ENCODE data around the gene GOLGA8N.
"Not testable (repeated sequence)": the region's sequence is repeated elsewhere in the genome, so short reads cannot be mapped to it uniquely, and the experiment has no call there.

DNA sequence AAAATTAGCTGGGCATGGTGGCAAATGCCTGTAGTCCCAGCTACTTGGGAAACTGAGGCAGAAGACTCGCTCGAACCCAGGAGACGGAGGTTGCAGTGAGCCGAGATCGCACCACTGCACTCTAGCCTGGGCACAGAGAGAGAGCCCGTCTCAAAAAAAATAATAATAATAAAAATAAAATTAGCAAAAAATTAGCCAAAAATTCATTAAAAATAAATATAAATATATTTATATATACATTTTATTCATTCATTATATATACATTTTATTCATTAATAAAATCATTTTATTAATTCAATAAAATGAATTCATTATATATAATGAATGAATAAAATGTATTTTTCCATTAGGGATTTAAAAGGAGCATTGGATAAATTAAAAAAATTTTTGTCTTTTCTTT, 31.1 kb upstream of the GOLGA8N start:
- TF ChIP-seq, protein P1, sequence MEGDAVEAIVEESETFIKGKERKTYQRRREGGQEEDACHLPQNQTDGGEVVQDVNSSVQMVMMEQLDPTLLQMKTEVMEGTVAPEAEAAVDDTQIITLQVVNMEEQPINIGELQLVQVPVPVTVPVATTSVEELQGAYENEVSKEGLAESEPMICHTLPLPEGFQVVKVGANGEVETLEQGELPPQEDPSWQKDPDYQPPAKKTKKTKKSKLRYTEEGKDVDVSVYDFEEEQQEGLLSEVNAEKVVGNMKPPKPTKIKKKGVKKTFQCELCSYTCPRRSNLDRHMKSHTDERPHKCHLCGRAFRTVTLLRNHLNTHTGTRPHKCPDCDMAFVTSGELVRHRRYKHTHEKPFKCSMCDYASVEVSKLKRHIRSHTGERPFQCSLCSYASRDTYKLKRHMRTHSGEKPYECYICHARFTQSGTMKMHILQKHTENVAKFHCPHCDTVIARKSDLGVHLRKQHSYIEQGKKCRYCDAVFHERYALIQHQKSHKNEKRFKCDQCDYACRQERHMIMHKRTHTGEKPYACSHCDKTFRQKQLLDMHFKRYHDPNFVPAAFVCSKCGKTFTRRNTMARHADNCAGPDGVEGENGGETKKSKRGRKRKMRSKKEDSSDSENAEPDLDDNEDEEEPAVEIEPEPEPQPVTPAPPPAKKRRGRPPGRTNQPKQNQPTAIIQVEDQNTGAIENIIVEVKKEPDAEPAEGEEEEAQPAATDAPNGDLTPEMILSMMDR (IDR thresholded peaks at IDR 0.05), result not testable (repeated sequence)
- not testable (repeated sequence) for TF ChIP-seq POLR2AphosphoS5, EP300, POLR2A (IDR thresholded peaks at IDR 0.05)
